ENCODE results near the gene ADCY6. TPM values are rescaled to one million over a fixed set of nuclear protein-coding genes. Genes with fewer than 3 reads are reported as not detected.

The ADCY6 gene
- total RNA-seq, 2 experiments from 2014 or later, result 0.05 TPM; not detected in 1

DNA sequence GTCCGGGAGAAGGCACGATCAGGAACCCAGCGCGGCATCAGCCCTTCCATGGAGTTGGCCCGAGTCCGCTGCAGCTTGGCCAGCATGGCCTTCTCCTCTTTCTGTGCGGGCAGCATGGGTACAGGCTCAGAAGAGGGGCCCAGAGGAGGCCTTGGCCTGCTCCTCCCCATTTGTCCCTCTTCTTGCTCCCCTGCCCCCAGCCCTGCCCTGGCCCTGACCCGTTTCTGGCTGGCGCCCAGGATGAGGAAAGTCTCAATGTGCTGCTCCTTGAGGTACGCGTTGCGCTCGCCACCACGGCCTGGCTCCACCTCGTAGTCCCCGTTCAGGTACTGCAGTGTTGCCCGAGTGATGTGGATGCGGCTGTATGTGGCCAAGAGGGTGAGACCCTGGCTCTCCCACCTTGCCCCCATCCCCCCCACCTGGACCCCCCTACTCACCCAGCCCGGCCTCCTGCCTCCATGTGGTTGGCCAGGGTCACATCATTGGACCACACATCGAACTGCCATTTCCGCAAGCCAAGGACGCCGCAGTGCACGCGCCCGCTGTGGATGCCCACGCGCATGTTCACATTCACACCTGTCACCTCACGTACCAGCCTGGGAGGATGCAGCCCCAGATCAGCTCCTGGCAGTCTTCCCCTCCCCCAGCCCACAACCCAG, 12.8 kb downstream of the ADCY6 start:
- Mint-ChIP-seq H3K27me3 (no peaks in the 10 kb centered on the region), H3K9me3 (no peaks in the 10 kb centered on the region), H3K4me3 (no peak overlapping the region), H3K27ac (no peak overlapping the region), H3K4me1 (peaks cover 1% of the 10 kb centered on the region), H3K36me3 (ENCODE audit: low read depth) (no peaks in the 10 kb centered on the region)
- ChIA-PET POLR2A (interaction anchor here (1.2 kb wide), 1 partner anchor 36 kb away, joined by 3 read pairs; no protein-coding TSS in a partner anchor), CTCF (no interaction called here)
- DNase-seq, result no peak

DNA sequence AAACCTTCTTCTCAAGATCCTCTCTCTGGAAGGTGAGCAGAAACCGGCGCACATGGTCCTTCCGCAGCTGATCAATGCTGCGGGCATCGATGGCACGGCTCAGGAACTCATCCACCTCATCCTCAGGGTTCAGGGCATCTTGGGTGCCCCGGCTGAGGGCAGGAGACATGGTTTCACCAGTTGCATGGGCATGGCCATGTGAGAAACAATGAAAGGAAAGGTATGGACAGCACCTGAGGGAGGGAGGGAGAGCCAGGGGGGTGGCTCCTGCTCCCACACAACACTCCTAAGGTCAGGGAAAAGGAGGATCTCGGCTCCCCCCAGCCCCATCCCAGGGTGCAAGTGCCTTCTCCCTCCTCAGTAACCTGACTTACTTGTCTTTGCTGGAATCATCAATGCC, 13.6 kb downstream of the ADCY6 start:
- ChIA-PET POLR2A (interaction anchor here (1.2 kb wide), 1 partner anchor 37 kb away, joined by 3 read pairs; no protein-coding TSS in a partner anchor), CTCF (no interaction called here)
- no peak overlapping the region for H3K4me3 Mint-ChIP-seq
- DNase-seq, result no peak
- H3K4me1 Mint-ChIP-seq, result peaks cover 1% of the 10 kb centered on the region
- no peaks in the 10 kb centered on the region for H3K36me3 Mint-ChIP-seq (ENCODE audit: low read depth)
- H3K9me3 Mint-ChIP-seq, result no peaks in the 10 kb centered on the region
- no peaks in the 10 kb centered on the region for H3K27me3 Mint-ChIP-seq
- H3K27ac Mint-ChIP-seq, result no peak overlapping the region

DNA sequence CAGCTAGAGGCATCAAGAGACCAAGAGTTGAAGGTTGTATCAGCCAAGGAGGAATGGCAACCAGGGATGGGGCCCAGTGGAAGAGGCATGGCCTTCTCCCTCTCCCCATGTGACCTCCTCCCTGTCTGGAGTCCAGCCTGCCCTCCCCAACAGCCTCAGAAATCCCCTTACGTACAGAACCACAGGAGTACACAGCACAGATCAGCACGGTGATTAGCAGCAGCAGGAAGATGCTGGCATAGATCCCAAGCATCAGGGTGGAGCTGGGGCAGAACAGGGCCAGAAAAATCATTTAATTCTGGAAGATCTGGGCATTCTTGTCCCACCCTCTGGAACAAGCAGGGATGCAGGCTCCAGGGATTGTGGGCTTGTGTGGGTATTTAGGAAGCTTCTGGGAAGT, 14.4 kb downstream of the ADCY6 start:
- no peaks in the 10 kb centered on the region for H3K36me3 Mint-ChIP-seq (ENCODE audit: low read depth)
- POLR2A ChIA-PET, result no interaction called here
- no peak for DNase-seq
- no peak overlapping the region for H3K27ac Mint-ChIP-seq
- H3K27me3 Mint-ChIP-seq, result no peaks in the 10 kb centered on the region
- H3K4me1 Mint-ChIP-seq, result peaks cover 1% of the 10 kb centered on the region
- H3K4me3 Mint-ChIP-seq, result no peak overlapping the region
- no peaks in the 10 kb centered on the region for H3K9me3 Mint-ChIP-seq
- CTCF ChIA-PET, result no interaction called here

DNA sequence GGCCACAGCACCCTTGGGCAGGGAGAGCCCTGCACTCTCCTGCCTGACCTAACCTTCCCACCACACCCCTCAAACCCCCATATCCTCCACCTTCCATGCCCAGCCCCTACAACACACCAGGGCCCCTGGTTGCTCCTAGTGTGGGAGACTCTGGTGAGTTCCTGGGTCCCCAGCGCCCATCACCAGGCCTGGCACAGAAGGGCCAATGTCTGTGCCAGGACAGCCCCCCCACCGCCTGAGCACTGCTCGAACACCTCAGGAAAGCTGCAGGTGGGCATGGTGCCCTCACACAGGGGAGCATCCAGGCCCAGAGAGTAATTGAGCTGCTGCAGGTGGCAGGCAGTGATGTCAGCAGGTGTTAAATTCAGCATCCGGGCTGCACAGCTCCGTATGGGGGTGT, 15.2 kb downstream of the ADCY6 start:
- CTCF ChIA-PET, result interaction anchor here (1.4 to 1.5 kb wide), 2 partner anchors 21 kb away, joined by 5 to 6 read pairs; no protein-coding TSS in a partner anchor
- H3K36me3 Mint-ChIP-seq (ENCODE audit: low read depth), result no peaks in the 10 kb centered on the region

DNA sequence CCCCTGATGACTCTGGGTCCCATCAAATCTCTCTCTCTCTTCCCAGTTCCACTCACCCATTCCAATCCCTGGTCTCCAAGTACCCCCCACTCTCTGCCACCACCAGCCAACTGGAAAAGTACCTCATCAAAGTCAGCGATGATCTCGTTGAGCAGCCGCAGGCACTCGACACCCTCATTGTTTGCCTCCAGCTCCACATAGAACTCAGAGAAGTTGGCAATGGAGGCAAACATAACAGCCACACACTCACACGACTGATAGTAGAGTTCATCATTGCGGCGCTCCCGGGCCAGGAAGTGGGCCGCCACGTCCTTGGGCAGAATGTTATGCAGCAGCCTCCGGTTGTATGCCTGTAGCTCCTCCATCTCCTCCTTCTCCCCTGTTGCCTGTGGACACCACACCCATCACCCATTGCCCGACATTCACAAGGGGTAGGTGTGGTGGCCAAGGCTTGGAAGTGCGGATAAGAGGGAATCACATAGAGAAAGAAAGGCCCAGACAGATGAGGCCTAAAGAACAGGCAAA, 17.2 kb downstream of the ADCY6 start:
- H3K4me1 Mint-ChIP-seq, result peaks cover 2% of the 10 kb centered on the region
- CTCF ChIA-PET, result interaction anchor here (2.3 kb wide), 1 partner anchor 23 kb away, joined by 8 read pairs; no protein-coding TSS in a partner anchor
- POLR2A ChIA-PET, result no interaction called here
- no peak overlapping the region for H3K27ac Mint-ChIP-seq
- no peaks in the 10 kb centered on the region for H3K36me3 Mint-ChIP-seq (ENCODE audit: low read depth)
- no peaks in the 10 kb centered on the region for H3K27me3 Mint-ChIP-seq
- H3K9me3 Mint-ChIP-seq, result no peaks in the 10 kb centered on the region
- DNase-seq, result no peak
- H3K4me3 Mint-ChIP-seq, result no peak overlapping the region

More for the DNA sequence above, 15.2 kb downstream of the ADCY6 start:
- Mint-ChIP-seq H3K9me3 (no peaks in the 10 kb centered on the region), H3K4me3 (no peak overlapping the region), H3K4me1 (peaks cover 1% of the 10 kb centered on the region), H3K27me3 (no peaks in the 10 kb centered on the region), H3K27ac (no peak overlapping the region)
- POLR2A ChIA-PET, result interaction anchor here (1.1 kb wide), 1 partner anchor 42 kb away, joined by 3 read pairs; no protein-coding TSS in a partner anchor
- DNase-seq, result no peak

DNA sequence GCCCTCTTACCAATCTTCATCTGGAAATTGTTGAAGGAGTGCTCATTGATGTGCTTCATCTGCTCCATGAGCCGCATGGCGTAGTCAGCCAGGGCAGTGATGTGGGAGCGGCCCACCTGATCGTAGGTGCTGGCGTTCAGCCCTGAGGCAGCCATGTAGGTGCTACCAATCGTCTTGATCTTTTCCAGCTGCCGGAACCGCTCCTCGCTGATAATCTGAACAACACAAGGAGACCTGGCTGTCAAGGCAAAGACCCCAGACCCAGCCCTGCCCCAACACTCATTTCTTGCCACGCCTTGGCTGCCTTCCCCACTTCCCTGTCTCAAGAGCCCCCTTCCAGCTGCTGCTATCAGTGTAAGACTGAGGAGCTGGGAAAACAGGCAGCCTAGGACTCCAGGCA, 18.1 kb downstream of the ADCY6 start:
- no peaks in the 10 kb centered on the region for H3K36me3 Mint-ChIP-seq (ENCODE audit: low read depth)
- ChIA-PET POLR2A (no interaction called here), CTCF (interaction anchor here (2.3 kb wide), 1 partner anchor 24 kb away, joined by 8 read pairs; no protein-coding TSS in a partner anchor)
- H3K27ac Mint-ChIP-seq, result no peak overlapping the region
- no peaks in the 10 kb centered on the region for H3K9me3 Mint-ChIP-seq
- DNase-seq, result no peak
- H3K4me3 Mint-ChIP-seq, result no peak overlapping the region
- no peaks in the 10 kb centered on the region for H3K27me3 Mint-ChIP-seq
- peaks cover 10% of the 10 kb centered on the region for H3K4me1 Mint-ChIP-seq

DNA sequence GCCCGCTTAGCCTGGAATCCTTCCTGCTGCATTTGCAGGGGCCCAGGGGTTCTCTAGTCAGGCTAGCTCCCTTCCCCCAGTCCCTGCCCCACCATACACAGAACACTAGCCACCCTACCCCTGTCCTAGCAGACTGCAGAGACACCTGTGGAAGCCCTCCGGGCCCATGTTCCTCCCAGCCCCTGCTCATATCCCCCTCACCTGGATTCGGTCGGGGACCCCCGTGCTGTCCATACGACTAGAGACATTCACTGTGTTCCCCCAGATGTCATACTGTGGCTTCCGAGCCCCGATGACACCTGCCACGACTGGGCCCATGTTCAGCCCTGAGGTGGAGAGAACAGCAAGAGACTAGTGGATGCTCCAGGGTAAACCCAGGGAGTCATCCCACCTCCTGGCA, 20.2 kb downstream of the ADCY6 start:
- H3K27me3 Mint-ChIP-seq, result no peaks in the 10 kb centered on the region
- DNase-seq, result no peak
- POLR2A ChIA-PET, result no interaction called here
- no peaks in the 10 kb centered on the region for H3K9me3 Mint-ChIP-seq
- H3K36me3 Mint-ChIP-seq (ENCODE audit: low read depth), result no peaks in the 10 kb centered on the region
- no peak overlapping the region for H3K27ac Mint-ChIP-seq
- peaks cover 25% of the 10 kb centered on the region for H3K4me1 Mint-ChIP-seq
- H3K4me3 Mint-ChIP-seq, result no peak overlapping the region
- CTCF ChIA-PET, result interaction anchor here (0.6 to 1.4 kb wide), 4 partner anchors 27 to 562 kb away, joined by 3 read pairs; no protein-coding TSS in a partner anchor

DNA sequence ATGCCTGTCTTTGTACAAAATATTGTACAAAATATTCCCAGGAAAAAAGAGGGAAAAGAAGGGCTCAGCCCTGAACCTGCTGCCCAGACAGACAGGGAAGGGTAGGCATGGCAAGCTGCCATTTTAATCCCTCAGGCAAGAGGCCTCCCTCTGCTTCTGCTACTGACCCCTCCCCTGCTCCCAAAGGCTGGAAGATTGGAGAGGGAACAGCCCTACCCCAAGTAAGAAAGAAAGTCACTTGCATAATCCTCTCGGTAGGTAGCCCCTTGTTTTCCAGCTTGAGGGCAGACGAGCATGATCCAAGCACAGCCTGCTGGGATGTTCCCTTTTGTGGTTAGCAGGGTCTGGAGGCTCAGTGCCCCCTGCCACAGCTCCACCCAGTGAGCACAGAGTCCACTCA, 20.7 kb downstream of the ADCY6 start:
- H3K9me3 Mint-ChIP-seq, result no peaks in the 10 kb centered on the region
- ChIA-PET CTCF (interaction anchor here (0.6 to 1.4 kb wide), 2 partner anchors 16 to 27 kb away, joined by 3 read pairs; no protein-coding TSS in a partner anchor), POLR2A (no interaction called here)
- H3K27me3 Mint-ChIP-seq, result no peaks in the 10 kb centered on the region
- DNase-seq, result no peak
- H3K27ac Mint-ChIP-seq, result no peak overlapping the region
- no peaks in the 10 kb centered on the region for H3K36me3 Mint-ChIP-seq (ENCODE audit: low read depth)
- peaks cover 25% of the 10 kb centered on the region for H3K4me1 Mint-ChIP-seq
- H3K4me3 Mint-ChIP-seq, result no peak overlapping the region

DNA sequence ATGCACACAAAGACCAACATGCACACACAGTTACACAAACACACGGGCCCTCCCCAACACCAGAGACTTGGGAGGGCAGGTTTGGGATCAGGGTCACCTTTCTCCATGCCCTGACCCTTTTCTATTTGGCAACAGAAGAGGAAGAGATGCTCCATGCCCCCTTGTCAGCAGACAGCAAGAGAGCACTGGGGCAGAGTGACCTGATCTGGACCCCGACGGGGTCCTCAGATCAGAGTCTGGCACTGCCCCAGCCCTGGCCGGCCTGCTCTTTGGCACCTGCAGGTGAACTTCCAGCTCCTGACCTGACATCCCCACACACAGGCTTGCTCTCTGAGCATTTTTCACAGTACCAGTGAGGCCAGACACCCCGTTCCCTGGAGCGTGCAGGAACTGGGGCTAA, 21.4 kb downstream of the ADCY6 start:
- Mint-ChIP-seq H3K4me3 (no peak overlapping the region), H3K36me3 (ENCODE audit: low read depth) (no peaks in the 10 kb centered on the region), H3K27me3 (no peaks in the 10 kb centered on the region), H3K27ac (no peak overlapping the region), H3K9me3 (no peaks in the 10 kb centered on the region), H3K4me1 (peaks cover 25% of the 10 kb centered on the region)
- ChIA-PET POLR2A (no interaction called here), CTCF (interaction anchor here (1.4 kb wide), 1 partner anchor 28 kb away, joined by 3 read pairs; no protein-coding TSS in a partner anchor)
- no peak for DNase-seq

DNA sequence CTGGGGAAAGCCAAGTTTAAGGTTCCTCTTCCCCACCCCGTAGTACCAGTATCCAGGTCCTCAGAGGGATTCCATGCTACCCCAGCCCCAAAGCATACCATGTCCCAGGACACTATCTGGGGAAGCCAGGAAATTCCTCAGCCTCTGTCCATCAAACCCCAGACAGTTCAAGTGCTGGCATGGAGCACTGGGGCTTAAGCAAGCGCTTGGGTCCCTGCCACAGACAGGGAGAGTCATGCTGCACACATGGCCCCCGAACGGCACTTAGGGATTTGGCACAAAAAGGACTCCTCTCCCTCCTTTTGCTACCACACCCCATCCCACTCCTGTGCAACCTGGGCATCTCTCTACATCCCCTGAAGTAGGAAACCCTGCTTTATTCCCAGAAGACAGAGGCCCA, 21.8 kb downstream of the ADCY6 start:
- Mint-ChIP-seq H3K4me1 (peaks cover 25% of the 10 kb centered on the region), H3K9me3 (no peaks in the 10 kb centered on the region), H3K36me3 (ENCODE audit: low read depth) (no peaks in the 10 kb centered on the region), H3K4me3 (no peak overlapping the region), H3K27me3 (no peaks in the 10 kb centered on the region), H3K27ac (no peak overlapping the region)
- POLR2A ChIA-PET, result no interaction called here
- DNase-seq, result no peak
- CTCF ChIA-PET, result no interaction called here

DNA sequence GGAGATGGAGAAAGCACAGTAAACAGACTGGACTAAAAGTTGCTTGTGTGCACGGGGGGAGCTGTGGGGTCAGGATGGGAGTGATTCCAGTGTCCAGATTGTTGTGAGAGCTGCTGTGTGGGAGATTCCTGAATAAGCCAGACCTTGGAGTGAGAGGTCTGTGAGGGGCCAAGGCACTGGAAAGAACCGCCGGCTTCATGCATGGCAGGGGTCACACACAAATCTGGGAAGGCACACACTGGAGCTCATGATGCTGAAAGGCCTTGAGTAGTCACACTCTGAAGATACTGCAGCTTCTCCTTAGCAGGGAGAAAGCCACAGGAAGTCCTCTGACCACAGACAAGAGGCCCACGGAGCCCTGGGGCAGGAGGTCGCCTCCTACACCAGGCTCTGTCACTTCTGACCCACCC, 23.1 kb downstream of the ADCY6 start:
- H3K4me1 Mint-ChIP-seq, result peaks cover 24% of the 10 kb centered on the region
- H3K27me3 Mint-ChIP-seq, result no peaks in the 10 kb centered on the region
- H3K36me3 Mint-ChIP-seq (ENCODE audit: low read depth), result no peaks in the 10 kb centered on the region
- H3K9me3 Mint-ChIP-seq, result no peaks in the 10 kb centered on the region
- DNase-seq, result peak; percentile 50
- H3K27ac Mint-ChIP-seq, result no peak overlapping the region
- CTCF ChIA-PET, result interaction anchor here (0.7 to 1.7 kb wide), 4 partner anchors 11 to 49 kb away, joined by 3 to 6 read pairs (median 5); no protein-coding TSS in a partner anchor
- POLR2A ChIA-PET, result no interaction called here
- no peak overlapping the region for H3K4me3 Mint-ChIP-seq

DNA sequence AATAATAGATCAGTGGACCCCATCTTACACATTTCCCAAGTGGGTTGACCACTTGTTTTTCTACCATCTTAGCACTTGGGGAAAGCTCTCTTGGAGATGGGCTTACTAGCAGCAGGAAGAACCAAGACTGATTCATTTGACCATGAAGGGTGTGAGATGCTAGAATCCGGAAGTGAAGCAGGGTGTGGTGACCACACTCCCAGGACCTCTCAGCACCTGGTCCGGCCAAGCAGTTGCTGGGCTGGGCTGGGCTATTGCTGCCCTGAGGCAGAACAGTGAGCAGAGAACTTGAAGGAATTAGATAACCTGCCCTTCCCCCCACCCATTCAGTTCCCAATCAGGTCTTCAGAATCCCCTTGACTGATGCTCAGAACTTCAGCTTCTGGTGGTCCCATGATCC, 24.4 kb downstream of the ADCY6 start:
- Mint-ChIP-seq H3K27me3 (no peaks in the 10 kb centered on the region), H3K27ac (no peak overlapping the region), H3K4me3 (no peak overlapping the region), H3K4me1 (peaks cover 24% of the 10 kb centered on the region), H3K9me3 (no peaks in the 10 kb centered on the region), H3K36me3 (ENCODE audit: low read depth) (no peaks in the 10 kb centered on the region)
- DNase-seq, result no peak
- ChIA-PET POLR2A (interaction anchor here (1.1 kb wide), 1 partner anchor 55 kb away, joined by 3 read pairs; no protein-coding TSS in a partner anchor), CTCF (interaction anchor here (1.2 to 1.7 kb wide), 2 partner anchors 11 to 50 kb away, joined by 5 to 6 read pairs; no protein-coding TSS in a partner anchor)

DNA sequence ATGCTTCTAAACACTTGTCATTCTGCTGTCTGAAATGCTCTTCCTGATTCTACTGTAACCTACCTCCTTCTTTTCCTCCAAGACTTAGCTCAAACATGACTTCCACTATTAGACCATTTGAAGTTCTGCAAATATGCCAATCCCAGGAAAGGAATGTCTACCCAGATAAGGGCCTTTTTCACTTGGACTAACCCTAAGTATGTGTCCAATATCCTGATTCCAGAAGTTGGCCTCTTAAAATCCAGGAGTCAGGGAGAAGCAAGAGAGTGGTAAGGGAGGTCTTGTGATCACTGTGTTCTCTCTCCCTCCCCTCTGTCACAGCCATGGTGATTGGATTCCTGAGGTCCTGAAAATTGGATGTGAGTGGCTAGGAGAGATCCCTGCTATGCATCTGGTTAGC, 30.2 kb downstream of the ADCY6 start:
- Mint-ChIP-seq H3K27ac (no peak overlapping the region), H3K9me3 (no peaks in the 10 kb centered on the region), H3K27me3 (no peaks in the 10 kb centered on the region), H3K4me1 (no peaks in the 10 kb centered on the region), H3K36me3 (ENCODE audit: low read depth) (no peaks in the 10 kb centered on the region), H3K4me3 (no peak overlapping the region)
- ChIA-PET CTCF (interaction anchor here (0.6 to 2.1 kb wide), 3 partner anchors 29 to 233 kb away, joined by 4 to 10 read pairs (median 4); no protein-coding TSS in a partner anchor), POLR2A (no interaction called here)
- no peak for DNase-seq

All from activated CD4-positive, alpha-beta memory T cell treated with anti-CD3 and anti-CD28 coated beads, Interleukin-2, amount 10 ng/mL, durations not matched to agents 7 days and 5 days (primary cell).